H9 (cell line): Measurements from ENCODE around the gene NCCRP1. TPM values are rescaled to one million over a fixed set of nuclear protein-coding genes. Genes with fewer than 3 reads are reported as not detected.

Source experiments
- DNase-seq: peaks from one replicate; pipeline ENCODE4 v3.0.0-alpha.2; 2017
- H2AFZ ChIP-seq: one replicate; pipeline ENCODE4 v1.6.1; 2013; ENCODE audit warnings: mild to moderate bottlenecking, low read length, control low read depth, moderate library complexity
- H2AK5ac ChIP-seq: 2 replicates; pipeline ENCODE4 v1.6.1; 2013; ENCODE audit warnings: low read length, control low read depth, mixed read lengths; ENCODE audit not compliant: insufficient read length
- H2BK120ac ChIP-seq: one replicate; pipeline ENCODE4 v1.6.1; 2013; ENCODE audit warnings: low read depth, mild to moderate bottlenecking, low read length, control low read depth, inconsistent platforms; ENCODE audit not compliant: poor library complexity, severe bottlenecking
- H2BK12ac ChIP-seq: 2 replicates; pipeline ENCODE4 v1.6.1; 2013; ENCODE audit warnings: low read length, control low read depth, mixed read lengths, low read depth; ENCODE audit not compliant: insufficient read length
- H2BK15ac ChIP-seq: 2 replicates; pipeline ENCODE4 v1.6.1; 2013; ENCODE audit warnings: low read depth, low read length, control low read depth
- H2BK20ac ChIP-seq: one replicate; pipeline ENCODE4 v1.6.1; 2013; ENCODE audit warnings: low read depth, mild to moderate bottlenecking, low read length, control low read depth, inconsistent platforms; ENCODE audit not compliant: poor library complexity, severe bottlenecking
- H2BK5ac ChIP-seq: 2 replicates; pipeline ENCODE4 v1.6.1; 2013; ENCODE audit warnings: low read length, control low read depth, mixed read lengths; ENCODE audit not compliant: insufficient read length
- H3K14ac ChIP-seq: 2 replicates; pipeline ENCODE4 v1.6.1; 2013; ENCODE audit warnings: low read length, control low read depth; ENCODE audit not compliant: insufficient read depth
- H3K18ac ChIP-seq: 2 replicates; pipeline ENCODE4 v1.6.1; 2013; ENCODE audit warnings: low read depth, mild to moderate bottlenecking, mixed read lengths, low read length, control low read depth; ENCODE audit not compliant: insufficient read length
- H3K23ac ChIP-seq: 2 replicates; pipeline ENCODE4 v1.6.1; 2013; ENCODE audit warnings: low read length, control low read depth, mixed read lengths, low read depth; ENCODE audit not compliant: insufficient read length
- H3K23me2 ChIP-seq: 2 replicates; pipeline ENCODE4 v1.6.1; 2013; ENCODE audit warnings: low read depth, mild to moderate bottlenecking, mixed read lengths, low read length, control low read depth; ENCODE audit not compliant: insufficient read length, poor library complexity, severe bottlenecking
- H3K27ac ChIP-seq: 2 replicates; pipeline ENCODE4 v1.5.1; 2013; ENCODE audit warnings: low read length, control low read depth, mixed read lengths, low read depth; ENCODE audit not compliant: insufficient read length
- H3K27me3 ChIP-seq: 2 replicates; pipeline ENCODE4 v1.6.1; 2013; ENCODE audit warnings: low read length, control low read depth, inconsistent platforms; ENCODE audit not compliant: insufficient read depth
- H3K4ac ChIP-seq: 2 replicates; pipeline ENCODE4 v1.6.1; 2013; ENCODE audit warnings: low read depth, mild to moderate bottlenecking, control low read depth, inconsistent platforms, low read length, moderate library complexity
- H3K4me1 ChIP-seq: 2 replicates; pipeline ENCODE4 v1.6.1; 2013; ENCODE audit warnings: low read length, control low read depth, inconsistent platforms; ENCODE audit not compliant: insufficient read depth
- H3K4me2 ChIP-seq: 2 replicates; pipeline ENCODE4 v1.6.1; 2013; ENCODE audit warnings: low read length, control low read depth, mixed read lengths; ENCODE audit not compliant: insufficient read length, insufficient read depth
- H3K56ac ChIP-seq: 2 replicates; pipeline ENCODE4 v1.6.1; 2013; ENCODE audit warnings: low read depth, mild to moderate bottlenecking, mixed read lengths, low read length, control low read depth; ENCODE audit not compliant: insufficient read length
- H3K79me1 ChIP-seq: 2 replicates; pipeline ENCODE4 v1.6.1; 2013; ENCODE audit warnings: low read depth, mild to moderate bottlenecking, moderate library complexity, low read length, control low read depth, inconsistent platforms; ENCODE audit not compliant: insufficient read depth, poor library complexity, severe bottlenecking
- H3K79me2 ChIP-seq: 2 replicates; pipeline ENCODE4 v1.6.1; 2013; ENCODE audit warnings: low read length, control low read depth, inconsistent platforms; ENCODE audit not compliant: insufficient read depth
- H3K9ac ChIP-seq: 2 replicates; pipeline ENCODE4 v1.6.1; 2013; ENCODE audit warnings: low read length, control low read depth, mixed read lengths; ENCODE audit not compliant: insufficient read length; ENCODE audit errors: extremely low read depth
- H3K9me3 ChIP-seq: one replicate; pipeline ENCODE4 v1.6.1; 2013; ENCODE audit warnings: low read depth, low read length, inconsistent platforms; ENCODE audit not compliant: control insufficient read depth
- H3T11ph ChIP-seq: one replicate; pipeline ENCODE4 v1.6.1; 2013; ENCODE audit warnings: mild to moderate bottlenecking, low read length, control low read depth, inconsistent platforms
- H4K20me1 ChIP-seq: one replicate; pipeline ENCODE4 v1.6.1; 2013; ENCODE audit not compliant: control insufficient read depth, insufficient read length, insufficient read depth
- H4K5ac ChIP-seq: 2 replicates; pipeline ENCODE4 v1.6.1; 2013; ENCODE audit warnings: low read depth, mild to moderate bottlenecking, mixed read lengths, low read length, control low read depth; ENCODE audit not compliant: insufficient read length
- H4K8ac ChIP-seq: replicated peaks from 2 replicates; pipeline ENCODE4 v1.6.1; 2013; ENCODE audit warnings: low read length, control low read depth, mixed read lengths, low read depth; ENCODE audit not compliant: insufficient read length
- H4K91ac ChIP-seq: 2 replicates; pipeline ENCODE4 v1.6.1; 2013; ENCODE audit warnings: low read depth, mild to moderate bottlenecking, moderate library complexity, mixed read lengths, low read length, control low read depth; ENCODE audit not compliant: insufficient read length
- H3K27ac Mint-ChIP-seq, 3 experiments: 2 replicates in 2 of 3; 3 replicates in 1 of 3; pipeline ENCODE4 v1.8.0; 2020 to 2021; ENCODE audit warnings: mixed read lengths in 3 of 3, mild to moderate bottlenecking in 1 of 3, moderate library complexity in 1 of 3
- H3K27me3 Mint-ChIP-seq: 2 replicates; pipeline ENCODE4 v1.8.0; 2021; ENCODE audit warnings: low read depth, mild to moderate bottlenecking, moderate library complexity, mixed read lengths
- H3K36me3 Mint-ChIP-seq, 3 experiments: 2 replicates in 2 of 3; 3 replicates in 1 of 3; pipeline ENCODE4 v1.8.0; 2020 to 2021; ENCODE audit warnings: low read depth in 3 of 3, mixed read lengths in 3 of 3; ENCODE audit not compliant: insufficient read depth in 1 of 3
- H3K4me1 Mint-ChIP-seq, 2 experiments: 2 replicates each; pipeline ENCODE4 v1.8.0; 2020; ENCODE audit warnings: mixed read lengths in 2 of 2
- H3K4me3 Mint-ChIP-seq, 2 experiments: 2 replicates in 1 of 2; 3 replicates in 1 of 2; pipeline ENCODE4 v1.8.0; 2020 to 2021; ENCODE audit warnings: mild to moderate bottlenecking in 2 of 2, mixed read lengths in 2 of 2, moderate library complexity in 1 of 2
- H3K9me3 Mint-ChIP-seq, 2 experiments: 2 replicates in 1 of 2; 3 replicates in 1 of 2; pipeline ENCODE4 v1.8.0; 2020; ENCODE audit warnings: mild to moderate bottlenecking in 2 of 2, mixed read lengths in 2 of 2, moderate library complexity in 1 of 2
- whole genome bisulfite sequencing: extraction: QIAGEN DNeasy Blood & Tissue Kit; methylation state at CpG from one replicate; pipeline ENCODE4 v1.1.7; 2013; ENCODE audit warnings: missing lambda C conversion rate, low lambda C conversion rate, mixed read lengths; ENCODE audit not compliant: insufficient read length; ENCODE audit errors: extremely low coverage; 5-methylcytosine and 5-hydroxymethylcytosine counted together
- total RNA-seq: library from RNA; stranded (reverse); gene quantifications from 2 replicates; pipeline ENCODE4 v1.2.1, GENCODE V29; 2021
- TF ChIP-seq, protein P1 (sequence below): fragments of 200-600 bp; sonication (generic); conservative IDR thresholded peaks from 3 replicates; pipeline ENCODE4 v1.8.0; 2021; ENCODE audit warnings: antibody characterized with exemption, mild to moderate bottlenecking

NCCRP1 gene
- total RNA-seq, 1 experiment from 2014 or later, result 1.9 TPM

DNA sequence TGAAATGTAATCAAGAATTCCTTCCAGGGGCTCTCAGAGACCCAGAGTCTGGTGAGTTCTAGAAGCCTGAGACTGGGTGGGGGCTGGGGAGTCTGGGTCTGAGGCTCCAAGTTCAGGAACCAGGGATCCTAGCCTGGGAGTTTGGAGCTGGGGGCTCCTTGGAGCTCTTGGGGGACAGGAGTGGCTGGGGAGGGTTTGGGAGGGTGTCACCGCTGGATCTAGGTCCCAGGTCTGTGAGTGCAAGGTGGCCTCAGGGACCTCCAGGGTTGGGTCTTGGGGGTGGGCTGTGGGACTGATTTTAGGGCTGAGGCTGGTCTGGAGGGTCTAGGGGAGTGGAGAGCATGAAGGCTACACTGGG, 6.2 kb downstream of the NCCRP1 start:
- Histone ChIP-seq H4K8ac (no peak overlapping the region), H2AFZ (no peak overlapping the region), H3K4me1 (no peaks in the 10 kb centered on the region), H3K14ac (no peak overlapping the region), H3K23me2 (no peaks in the 10 kb centered on the region), H3K9ac (no peak overlapping the region), H3K23ac (no peak overlapping the region), H2AK5ac (no peak overlapping the region), H3K4me2 (no peak overlapping the region), H3K9me3 (no peaks in the 10 kb centered on the region), H3K27me3 (peaks cover 2% of the 10 kb centered on the region; the same call in 1 of the 2 replicates), H3K18ac (no peak overlapping the region), H4K91ac (no peak overlapping the region), H2BK5ac (no peak overlapping the region), H4K20me1 (no peaks in the 10 kb centered on the region), H3K56ac (no peak overlapping the region), H4K5ac (no peak overlapping the region), H3K79me2 (no peaks in the 10 kb centered on the region), H2BK20ac (no peak overlapping the region), H2BK120ac (no peak overlapping the region), H2BK15ac (no peak overlapping the region), H3K79me1 (no peaks in the 10 kb centered on the region), H3T11ph (no peak overlapping the region), H2BK12ac (no peak overlapping the region), H3K4ac (no peak overlapping the region), H3K27ac (no peak overlapping the region)
- H3K27ac Mint-ChIP-seq, result peak overlapping the region in 2 of 3 experiments; percentile 25 to 84; a peak in 2 of 7 replicates
- peaks cover 4 to 15% of the 10 kb centered on the region in 2 experiments for H3K4me1 Mint-ChIP-seq
- H3K36me3 Mint-ChIP-seq, result no peaks in the 10 kb centered on the region
- no CpG with 5 or more reads among the region's 1 CpG for WGBS
- DNase-seq, result no peak
- TF ChIP-seq, protein P1, sequence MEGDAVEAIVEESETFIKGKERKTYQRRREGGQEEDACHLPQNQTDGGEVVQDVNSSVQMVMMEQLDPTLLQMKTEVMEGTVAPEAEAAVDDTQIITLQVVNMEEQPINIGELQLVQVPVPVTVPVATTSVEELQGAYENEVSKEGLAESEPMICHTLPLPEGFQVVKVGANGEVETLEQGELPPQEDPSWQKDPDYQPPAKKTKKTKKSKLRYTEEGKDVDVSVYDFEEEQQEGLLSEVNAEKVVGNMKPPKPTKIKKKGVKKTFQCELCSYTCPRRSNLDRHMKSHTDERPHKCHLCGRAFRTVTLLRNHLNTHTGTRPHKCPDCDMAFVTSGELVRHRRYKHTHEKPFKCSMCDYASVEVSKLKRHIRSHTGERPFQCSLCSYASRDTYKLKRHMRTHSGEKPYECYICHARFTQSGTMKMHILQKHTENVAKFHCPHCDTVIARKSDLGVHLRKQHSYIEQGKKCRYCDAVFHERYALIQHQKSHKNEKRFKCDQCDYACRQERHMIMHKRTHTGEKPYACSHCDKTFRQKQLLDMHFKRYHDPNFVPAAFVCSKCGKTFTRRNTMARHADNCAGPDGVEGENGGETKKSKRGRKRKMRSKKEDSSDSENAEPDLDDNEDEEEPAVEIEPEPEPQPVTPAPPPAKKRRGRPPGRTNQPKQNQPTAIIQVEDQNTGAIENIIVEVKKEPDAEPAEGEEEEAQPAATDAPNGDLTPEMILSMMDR, result no peak
- H3K4me3 Mint-ChIP-seq, result no peak overlapping the region
- H3K9me3 Mint-ChIP-seq, result no peaks in the 10 kb centered on the region; a peak in 1 of 5 replicates
- H3K27me3 Mint-ChIP-seq, result peaks cover 45% of the 10 kb centered on the region
